ENCODE data around the gene MTA2. TPM values are rescaled to one million over a fixed set of nuclear protein-coding genes. Genes with fewer than 3 reads are reported as not detected.
A peak's percentile ranks its signal among the peaks of the same experiment; 100 is the strongest.
"Not testable (repeated sequence)": the region's sequence is repeated elsewhere in the genome, so short reads cannot be mapped to it uniquely, and the experiment has no call there.

MTA2 gene
- total RNA-seq, 1 donor from 2014 or later = 215 TPM

DNA sequence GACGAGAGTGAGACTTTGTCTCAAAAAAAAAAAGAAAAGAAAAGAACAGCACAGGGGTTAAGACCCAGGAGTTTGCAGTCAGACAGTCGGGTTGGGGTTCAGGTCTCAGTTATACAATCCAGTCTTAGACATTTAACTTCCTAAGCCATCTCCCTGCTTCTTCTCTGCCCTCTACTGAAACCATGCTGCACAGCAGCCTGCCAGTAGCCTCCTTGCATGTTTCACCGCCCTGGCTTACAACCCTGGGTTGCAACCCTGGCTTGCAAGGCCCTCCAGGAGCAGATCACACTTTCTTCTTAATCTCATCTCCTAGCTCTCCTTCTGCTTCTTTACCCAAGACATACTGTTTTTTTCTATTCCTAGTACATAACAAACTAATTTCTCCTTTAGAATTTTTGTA is 26.0 kb upstream of the MTA2 start:
- no peak overlapping the region for H3K27ac Mint-ChIP-seq
- no peaks in the 10 kb centered on the region for H3K9me3 Mint-ChIP-seq
- no peak for DNase-seq (ENCODE audit: low spot score)
- intact Hi-C loops (cut with micrococcal nuclease) = no loop called here
- H3K27me3 Mint-ChIP-seq (ENCODE audit: low read depth) = no peaks in the 10 kb centered on the region
- H3K36me3 Mint-ChIP-seq (ENCODE audit: low read depth) = peaks cover 74% of the 10 kb centered on the region
- no peaks in the 10 kb centered on the region for H3K4me1 Mint-ChIP-seq (ENCODE audit: low read depth)
- H3K4me3 Mint-ChIP-seq (ENCODE audit: low read depth) = no peak overlapping the region

DNA sequence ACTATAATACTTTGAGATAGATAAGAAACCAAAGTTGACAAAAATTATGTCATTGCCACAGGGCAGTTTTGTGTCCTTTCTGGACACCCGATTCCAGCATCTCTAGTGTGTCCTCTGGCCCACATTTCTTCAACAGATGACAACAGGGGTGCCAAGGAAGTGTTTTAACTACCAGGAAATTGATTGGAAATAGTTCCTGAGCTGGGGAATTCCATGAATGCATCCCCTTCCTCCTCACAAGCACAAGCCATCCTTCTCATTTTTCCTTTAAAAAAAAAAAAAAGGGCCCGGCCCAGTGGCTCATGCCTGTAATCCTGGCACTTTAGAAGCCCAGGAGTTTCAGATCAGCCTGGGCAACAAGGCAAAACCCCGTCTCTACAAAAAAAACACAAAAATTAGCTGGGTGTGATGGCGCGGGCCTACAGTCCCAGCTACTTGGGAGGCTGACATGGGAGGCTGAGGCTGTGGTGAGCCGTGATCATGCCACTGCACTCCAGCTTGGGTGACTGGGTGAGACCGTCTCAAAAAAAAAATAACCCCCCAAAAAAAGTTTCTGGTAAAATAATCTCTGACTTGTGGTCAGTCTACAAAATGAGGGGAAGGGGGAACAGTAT is 20.9 kb upstream of the MTA2 start:
- Mint-ChIP-seq H3K36me3 (ENCODE audit: low read depth) (peaks cover 54% of the 10 kb centered on the region), H3K9me3 (no peaks in the 10 kb centered on the region), H3K4me3 (ENCODE audit: low read depth) (peak overlapping the region; percentile 93), H3K4me1 (ENCODE audit: low read depth) (peaks cover 16% of the 10 kb centered on the region), H3K27me3 (ENCODE audit: low read depth) (no peaks in the 10 kb centered on the region), H3K27ac (peak overlapping the region; percentile 97)
- DNase-seq (ENCODE audit: low spot score) = no peak
- intact Hi-C loops (cut with micrococcal nuclease) = loop anchor here (1.0 kb wide), 2 partner anchors 24 to 31 kb away; partner anchors contain the start of genes GANAB and TUT1

DNA sequence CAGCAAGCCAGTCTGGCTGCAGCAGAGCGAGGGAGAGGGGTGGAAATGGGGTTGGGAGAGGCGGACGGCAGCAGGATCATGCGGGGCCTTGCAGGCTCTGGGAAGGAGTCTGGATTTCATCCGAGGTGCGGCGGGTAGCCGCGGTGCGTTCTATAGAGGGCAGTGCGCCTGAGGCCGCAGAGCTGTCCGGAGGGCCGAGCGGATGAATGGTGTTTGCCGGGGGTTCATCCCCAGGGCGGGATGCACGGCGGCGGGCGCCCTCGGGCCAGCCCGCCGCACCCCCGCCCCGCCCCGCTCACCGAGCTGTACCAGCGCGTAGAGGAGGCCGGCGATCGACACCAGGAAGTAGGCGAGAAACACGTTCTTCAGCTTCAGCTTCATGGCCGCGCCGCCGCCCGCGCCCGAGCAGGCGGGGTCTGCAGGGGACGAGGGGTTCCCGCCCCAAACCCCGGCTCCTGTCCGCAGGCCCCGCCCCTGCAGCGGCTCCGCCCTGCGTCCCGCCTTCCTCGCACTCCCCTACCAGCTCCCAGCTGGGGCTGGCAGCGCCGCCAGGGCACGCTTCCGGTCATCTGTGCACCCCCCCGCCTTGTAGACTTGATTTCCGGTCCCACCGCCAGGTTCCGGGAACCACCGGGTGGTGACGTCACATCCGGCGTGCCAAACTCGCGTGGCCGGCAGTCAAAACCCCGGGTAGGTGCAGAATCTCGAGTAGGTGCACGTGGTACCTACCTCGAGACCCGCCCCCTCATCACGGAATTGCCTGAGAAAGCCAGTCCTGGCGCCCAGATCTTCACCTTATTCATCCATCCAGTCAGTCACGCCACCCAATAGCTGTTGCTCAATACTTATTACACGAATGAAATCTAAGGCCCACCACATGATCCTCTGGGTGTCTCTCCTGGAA is 20.2 kb upstream of the MTA2 start, which contains the start of gene B3GAT3:
Gene B3GAT3 (minus strand): TSS at position 420 of the 904 bp plus-strand sequence. CDS start 39 bp downstream, at position 381.
- Mint-ChIP-seq H3K9me3 (no peaks in the 10 kb centered on the region), H3K4me3 (ENCODE audit: low read depth) (peak within 1 kb of the TSS; percentile 93), H3K36me3 (ENCODE audit: low read depth) (peaks cover 56% of the 10 kb centered on the region), H3K27me3 (ENCODE audit: low read depth) (no peaks in the 10 kb centered on the region), H3K27ac (peak within 1 kb of the TSS; percentile 97), H3K4me1 (ENCODE audit: low read depth) (peaks cover 16% of the 10 kb centered on the region)
- intact Hi-C loops (cut with micrococcal nuclease) = loop anchor here (1.0 kb wide), 3 partner anchors 10 to 31 kb away; partner anchors contain the start of genes EML3, GANAB and TUT1
- peak; percentile 94 for DNase-seq (ENCODE audit: low spot score)

DNA sequence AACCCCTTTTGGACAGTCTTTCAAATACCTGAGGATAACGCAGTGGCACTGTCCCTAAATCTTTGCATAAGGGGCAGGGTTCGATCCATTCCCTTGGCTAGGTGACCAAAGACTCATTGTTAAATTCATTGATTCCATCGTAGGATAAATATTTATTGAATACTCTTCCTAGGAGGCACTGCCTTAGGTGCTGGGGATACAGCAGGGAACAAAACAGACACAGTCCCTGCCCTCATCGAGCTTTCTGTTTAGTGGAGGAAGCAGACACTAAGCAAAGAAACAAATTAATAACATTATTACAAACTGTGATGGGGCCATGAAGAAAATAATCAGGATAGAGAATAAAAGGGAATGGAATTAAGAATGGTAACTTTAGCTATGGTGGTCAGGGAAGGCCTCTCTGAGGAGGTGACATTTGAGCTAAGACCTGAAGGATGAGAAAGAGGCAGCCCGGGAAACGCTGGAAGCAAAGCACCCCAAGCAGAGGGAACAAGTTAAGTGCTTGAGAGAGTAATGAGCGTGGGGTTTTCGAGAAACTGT is 19.4 kb upstream of the MTA2 start:
- H3K4me1 Mint-ChIP-seq (ENCODE audit: low read depth) = peaks cover 16% of the 10 kb centered on the region
- intact Hi-C loops (cut with micrococcal nuclease) = loop anchor here (1.0 kb wide), 1 partner anchor 9 kb away; the partner anchor contains the start of gene EML3
- H3K27me3 Mint-ChIP-seq (ENCODE audit: low read depth) = no peaks in the 10 kb centered on the region
- H3K27ac Mint-ChIP-seq = peak overlapping the region; percentile 97
- DNase-seq (ENCODE audit: low spot score) = no peak
- H3K9me3 Mint-ChIP-seq = no peaks in the 10 kb centered on the region
- peak overlapping the region; percentile 93 for H3K4me3 Mint-ChIP-seq (ENCODE audit: low read depth)
- H3K36me3 Mint-ChIP-seq (ENCODE audit: low read depth) = peaks cover 56% of the 10 kb centered on the region

DNA sequence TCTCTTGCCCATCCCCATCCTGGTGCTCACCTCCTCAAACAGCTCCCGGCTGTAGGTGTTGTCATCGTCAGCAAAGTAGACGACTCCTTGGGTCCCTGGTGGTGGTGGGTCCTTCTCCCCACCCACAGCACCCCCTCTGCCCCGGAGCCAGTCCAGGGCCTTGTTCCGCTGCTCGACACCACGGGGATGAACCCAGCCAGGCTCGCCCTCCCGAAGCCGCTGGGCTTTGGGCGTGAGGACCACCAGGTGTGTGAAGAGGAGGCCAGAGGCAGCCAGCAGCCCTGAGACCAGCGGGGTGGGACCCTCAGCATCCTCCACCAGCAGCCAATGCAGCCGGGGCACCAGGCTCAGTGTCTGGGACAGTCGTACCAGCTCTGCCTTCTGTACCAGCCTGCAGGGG is 15.3 kb upstream of the MTA2 start:
- Mint-ChIP-seq H3K36me3 (ENCODE audit: low read depth) (peaks cover 50% of the 10 kb centered on the region), H3K4me1 (ENCODE audit: low read depth) (peaks cover 24% of the 10 kb centered on the region)
- H3K4me3 Mint-ChIP-seq (ENCODE audit: low read depth); DNase-seq (ENCODE audit: low spot score); H3K9me3 Mint-ChIP-seq; intact Hi-C loops (cut with micrococcal nuclease); H3K27ac Mint-ChIP-seq; H3K27me3 Mint-ChIP-seq (ENCODE audit: low read depth): not testable (repeated sequence)

DNA sequence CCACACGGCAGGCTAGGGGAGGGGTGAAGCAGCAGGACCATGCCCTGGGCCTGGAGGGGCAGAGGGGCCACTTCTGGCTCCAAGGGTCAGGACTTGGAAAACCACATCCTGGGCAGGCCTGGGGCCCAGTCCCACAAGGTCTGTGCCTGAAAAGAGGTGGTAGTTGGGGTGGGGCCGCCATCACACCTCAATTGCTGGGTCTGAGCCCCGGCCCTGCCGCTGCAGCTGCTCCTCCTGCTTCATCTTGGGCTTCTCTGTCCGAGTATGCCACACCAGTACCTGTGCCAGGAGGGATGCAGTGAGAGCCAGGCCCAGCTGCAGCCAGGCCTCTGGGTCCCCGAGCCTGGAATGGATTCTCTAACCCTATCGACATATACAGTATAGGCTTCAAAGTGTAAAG is 13.9 kb upstream of the MTA2 start:
- DNase-seq (ENCODE audit: low spot score) = no peak
- Mint-ChIP-seq H3K9me3 (no peaks in the 10 kb centered on the region), H3K4me1 (ENCODE audit: low read depth) (peaks cover 27% of the 10 kb centered on the region), H3K36me3 (ENCODE audit: low read depth) (peaks cover 45% of the 10 kb centered on the region), H3K27ac (no peak overlapping the region), H3K4me3 (ENCODE audit: low read depth) (no peak overlapping the region), H3K27me3 (ENCODE audit: low read depth) (no peaks in the 10 kb centered on the region)
- intact Hi-C loops (cut with micrococcal nuclease) = no loop called here

DNA sequence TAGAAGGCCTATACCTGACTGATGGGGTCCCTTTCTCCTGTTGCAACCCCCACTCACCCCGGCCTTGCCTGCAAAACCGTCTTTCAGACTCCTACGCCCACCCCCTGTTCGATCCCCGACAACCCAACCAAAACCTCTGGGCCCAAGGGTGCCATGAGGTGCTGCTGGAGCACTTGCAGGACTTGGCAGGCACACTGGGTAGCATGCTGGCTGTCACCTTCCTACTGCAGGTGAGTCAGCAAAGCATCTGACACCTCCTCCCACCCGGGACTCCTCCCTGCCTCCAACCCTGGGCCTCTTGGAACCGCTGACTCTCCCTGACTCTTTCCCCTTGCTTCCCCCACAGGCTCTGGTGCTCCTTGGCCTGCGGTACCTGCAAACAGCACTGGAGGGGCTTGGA is 12.6 kb upstream of the MTA2 start:
- H3K9me3 Mint-ChIP-seq = no peaks in the 10 kb centered on the region
- H3K4me1 Mint-ChIP-seq (ENCODE audit: low read depth) = peaks cover 32% of the 10 kb centered on the region
- DNase-seq (ENCODE audit: low spot score) = no peak
- H3K27ac Mint-ChIP-seq = peak overlapping the region; percentile 71
- no peaks in the 10 kb centered on the region for H3K27me3 Mint-ChIP-seq (ENCODE audit: low read depth)
- H3K36me3 Mint-ChIP-seq (ENCODE audit: low read depth) = peaks cover 50% of the 10 kb centered on the region
- intact Hi-C loops (cut with micrococcal nuclease) = loop anchor here (5.0 kb wide), 1 partner anchor 42 kb away; the partner anchor contains the start of gene EEF1G
- no peak overlapping the region for H3K4me3 Mint-ChIP-seq (ENCODE audit: low read depth)

DNA sequence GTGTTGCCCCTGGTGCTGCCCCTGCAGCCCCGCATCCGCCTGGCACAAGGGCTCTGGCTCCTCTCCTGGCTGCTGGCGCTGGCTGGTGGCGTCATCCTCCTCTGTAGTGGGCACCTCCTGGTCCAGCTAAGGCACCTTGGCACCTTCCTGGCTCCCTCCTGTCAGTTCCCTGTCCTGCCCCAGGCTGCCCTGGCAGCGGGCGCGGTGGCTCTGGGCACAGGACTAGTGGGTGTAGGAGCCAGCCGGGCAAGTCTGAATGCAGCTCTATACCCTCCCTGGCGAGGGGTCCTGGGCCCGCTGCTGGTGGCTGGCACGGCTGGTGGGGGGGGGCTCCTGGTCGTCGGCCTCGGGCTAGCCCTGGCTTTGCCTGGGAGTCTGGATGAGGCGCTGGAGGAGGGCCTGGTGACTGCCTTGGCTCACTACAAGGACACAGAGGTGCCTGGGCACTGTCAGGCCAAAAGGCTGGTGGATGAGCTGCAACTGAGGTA is 11.7 kb upstream of the MTA2 start:
- H3K27me3 Mint-ChIP-seq (ENCODE audit: low read depth) = no peaks in the 10 kb centered on the region
- H3K9me3 Mint-ChIP-seq = no peaks in the 10 kb centered on the region
- H3K36me3 Mint-ChIP-seq (ENCODE audit: low read depth) = peaks cover 53% of the 10 kb centered on the region
- peaks cover 31% of the 10 kb centered on the region for H3K4me1 Mint-ChIP-seq (ENCODE audit: low read depth)
- H3K27ac Mint-ChIP-seq = peak overlapping the region; percentile 63
- no peak for DNase-seq (ENCODE audit: low spot score)
- H3K4me3 Mint-ChIP-seq (ENCODE audit: low read depth) = peak overlapping the region; percentile 30
- intact Hi-C loops (cut with micrococcal nuclease) = loop anchor here (2.0 to 5.0 kb wide), 3 partner anchors 39 to 51 kb away; partner anchors contain the start of genes C11orf98, CSKMT, EEF1G and INTS5

DNA sequence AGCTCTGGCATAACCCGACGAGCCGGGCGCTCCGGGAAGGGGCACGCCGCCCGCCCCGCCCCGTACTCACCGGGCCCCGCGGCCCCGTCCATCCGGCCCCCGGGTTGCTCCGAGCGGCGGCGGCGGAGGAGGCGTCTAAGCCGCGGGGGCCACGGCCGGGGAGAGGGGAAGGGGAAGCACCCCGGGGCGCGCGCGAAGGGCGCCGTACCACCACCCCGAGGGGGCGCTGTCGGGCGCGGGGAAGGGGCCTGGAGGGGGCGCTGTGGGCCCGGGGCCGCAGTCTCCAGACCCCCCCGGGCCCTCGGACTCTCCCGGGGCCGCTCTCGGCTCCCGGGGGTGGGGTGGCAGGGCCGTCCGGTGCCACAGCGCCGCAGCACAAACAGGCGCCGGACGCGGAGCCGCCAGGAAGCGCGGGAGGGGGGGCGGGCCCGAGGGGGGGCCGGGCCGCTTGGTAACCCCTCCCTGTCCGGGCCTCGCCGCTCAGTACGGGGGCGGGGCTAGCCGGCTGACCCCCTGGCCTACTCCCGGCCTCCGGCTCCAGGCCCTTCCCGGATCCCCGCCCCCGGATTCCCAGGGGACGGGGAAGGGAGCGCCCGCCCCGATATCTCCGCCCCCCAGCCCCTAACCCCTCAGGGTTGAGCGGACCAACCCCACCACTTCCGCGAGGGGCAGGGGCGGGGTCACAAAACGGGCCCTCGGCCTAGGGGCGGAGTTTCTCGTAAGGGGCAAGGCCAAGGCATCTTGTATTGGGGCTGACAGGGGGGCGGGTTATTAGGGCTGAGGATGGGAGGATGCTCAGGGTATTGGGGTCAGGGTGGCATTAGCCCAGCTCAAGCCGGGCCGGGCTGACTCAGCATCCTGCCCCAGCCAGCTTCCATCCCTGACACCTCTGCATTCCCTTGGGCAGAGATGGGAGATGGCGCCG is 11.0 kb upstream of the MTA2 start, which contains the start of the genes EML3 and ROM1:
Gene EML3 (minus strand): TSS at position 410 of the 925 bp plus-strand sequence. CDS start 318 bp downstream, at position 92.
Gene ROM1 (plus strand): TSS at position 892 of the 925 bp plus-strand sequence. CDS start 25 bp downstream, at position 917.
- peak within 1 kb of the TSS; percentile 95 for H3K27ac Mint-ChIP-seq
- H3K4me1 Mint-ChIP-seq (ENCODE audit: low read depth) = peaks cover 34% of the 10 kb centered on the region
- H3K4me3 Mint-ChIP-seq (ENCODE audit: low read depth) = peak within 1 kb of the TSS; percentile 99
- no peaks in the 10 kb centered on the region for H3K27me3 Mint-ChIP-seq (ENCODE audit: low read depth)
- DNase-seq (ENCODE audit: low spot score) = peak; percentile 86
- no peaks in the 10 kb centered on the region for H3K9me3 Mint-ChIP-seq
- intact Hi-C loops (cut with micrococcal nuclease) = loop anchor here (1.0 to 5.0 kb wide), 4 partner anchors 9 to 52 kb away; partner anchors contain the start of genes B3GAT3, C11orf98, CSKMT and EEF1G
- peaks cover 59% of the 10 kb centered on the region for H3K36me3 Mint-ChIP-seq (ENCODE audit: low read depth)

DNA sequence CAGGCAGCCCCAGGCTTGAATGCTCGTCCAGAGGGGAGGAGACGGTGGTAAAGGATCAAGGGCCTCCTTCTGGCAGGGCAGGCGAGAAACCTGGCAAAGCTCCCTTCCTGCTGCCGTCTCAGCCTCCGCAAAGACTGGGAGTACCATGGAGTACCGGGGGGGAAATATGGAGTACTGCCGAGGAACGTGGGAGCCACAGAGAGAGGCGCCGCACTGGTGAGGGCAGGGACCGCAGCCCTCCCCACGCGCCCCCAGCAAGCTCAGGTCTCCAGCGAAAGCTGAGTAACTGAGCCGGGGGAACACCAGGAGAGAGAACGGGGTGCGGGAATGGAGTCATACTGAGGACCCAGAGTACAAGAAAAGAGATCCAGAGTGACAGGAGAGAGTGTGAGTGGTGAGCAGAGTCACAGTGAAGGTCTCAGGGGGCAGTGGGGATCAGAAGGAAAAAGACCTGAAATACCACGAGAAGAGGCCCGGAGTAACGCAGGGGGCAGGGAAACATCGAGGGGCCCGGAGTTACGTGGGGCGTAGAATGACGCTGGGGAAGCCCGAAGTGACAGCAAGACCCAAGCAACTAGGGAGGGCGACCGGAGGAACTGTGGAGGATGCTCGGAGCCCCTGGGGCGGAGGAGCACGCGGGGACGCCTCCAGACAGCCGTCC is 10.2 kb upstream of the MTA2 start:
- peaks cover 59% of the 10 kb centered on the region for H3K36me3 Mint-ChIP-seq (ENCODE audit: low read depth)
- no peaks in the 10 kb centered on the region for H3K9me3 Mint-ChIP-seq
- H3K4me3 Mint-ChIP-seq (ENCODE audit: low read depth) = peak overlapping the region; percentile 99
- intact Hi-C loops (cut with micrococcal nuclease) = loop anchor here (1.0 to 5.0 kb wide), 4 partner anchors 9 to 53 kb away; partner anchors contain the start of genes B3GAT3, C11orf98, CSKMT and EEF1G
- H3K27me3 Mint-ChIP-seq (ENCODE audit: low read depth) = no peaks in the 10 kb centered on the region
- peaks cover 34% of the 10 kb centered on the region for H3K4me1 Mint-ChIP-seq (ENCODE audit: low read depth)
- peak overlapping the region; percentile 95 for H3K27ac Mint-ChIP-seq
- DNase-seq (ENCODE audit: low spot score) = no peak

Data from activated T-helper 2 cell treated with anti-CD3 and anti-CD28 coated beads, Interferon-gamma antibody, Interleukin-2, Interleukin-4, amounts not matched to agents 10 μg/mL and 5 μg/mL and 100 μg/mL, durations not matched to agents 14 hours and 24 hours and 36 hours (primary cell).